ENCODE results near the gene LRRC40.
"Not testable (repeated sequence)": the region's sequence is repeated elsewhere in the genome, so short reads cannot be mapped to it uniquely, and the experiment has no call there.

The LRRC40 gene

GRCh38 chr1:70205434-70206118, at the start of gene LRRC40:
LRRC40 (minus strand) TSS chr1:70205579; CDS start chr1:70205540, 39 bp downstream.
- peak; percentile 83 to 93 (median 92) for DNase-seq

- no peak for DNase-seq
These were observed 43.4 kb upstream of the LRRC40 start for GRCh38 chr1:70248729-70249128.

- DNase-seq, result no peak
These were observed 42.4 kb upstream of the LRRC40 start for GRCh38 chr1:70247768-70248167.

- DNase-seq, result no peak
These were observed 41.7 kb upstream of the LRRC40 start for GRCh38 chr1:70247122-70247521.

GRCh38 chr1:70239940-70240339, 34.6 kb upstream of the LRRC40 start:
- no peak for DNase-seq

- DNase-seq, result no peak
These were observed 29.4 kb upstream of the LRRC40 start for GRCh38 chr1:70234733-70235132.

- no peak for DNase-seq
These were observed 26.1 kb upstream of the LRRC40 start for GRCh38 chr1:70231475-70231874.

GRCh38 chr1:70228670-70229069, 23.3 kb upstream of the LRRC40 start:
- no peak for DNase-seq

- DNase-seq, result no peak
These were observed 22.1 kb upstream of the LRRC40 start for GRCh38 chr1:70227439-70227838.

- DNase-seq, result no peak
These were observed 19.6 kb upstream of the LRRC40 start for GRCh38 chr1:70224954-70225353.

GRCh38 chr1:70222716-70223235, 17.4 kb upstream of the LRRC40 start:
- DNase-seq, result no peak

GRCh38 chr1:70221238-70222121, 16.1 kb upstream of the LRRC40 start, which contains the start of gene SRSF11:
SRSF11 (plus strand) TSS chr1:70221380; CDS start chr1:70221637, 257 bp downstream.
- peak; percentile 87 to 98 (median 96) for DNase-seq

GRCh38 chr1:70220517-70221237, 15.3 kb upstream of the LRRC40 start:
- no peak for DNase-seq

- no peak for DNase-seq
These were observed 14.6 kb upstream of the LRRC40 start for GRCh38 chr1:70220015-70220414.

GRCh38 chr1:70211541-70211940, 6.2 kb upstream of the LRRC40 start:
- DNase-seq, result no peak

GRCh38 chr1:70210820-70211219, 5.4 kb upstream of the LRRC40 start:
- DNase-seq, result no peak

GRCh38 chr1:70208292-70208691, 2.9 kb upstream of the LRRC40 start:
- no peak for DNase-seq

GRCh38 chr1:70207492-70207891, 2.1 kb upstream of the LRRC40 start:
- no peak for DNase-seq

- not testable (repeated sequence) for DNase-seq
These were observed 1.5 kb upstream of the LRRC40 start for GRCh38 chr1:70206833-70207232.

- no peak for DNase-seq
These were observed 327 bp downstream of the LRRC40 start for GRCh38 chr1:70205071-70205433.

GRCh38 chr1:70204600-70204999, 779 bp downstream of the LRRC40 start:
- no peak for DNase-seq

- DNase-seq, result no peak
These were observed 1.2 kb downstream of the LRRC40 start for GRCh38 chr1:70204139-70204538.

GRCh38 chr1:70202173-70202758, 3.1 kb downstream of the LRRC40 start:
- DNase-seq, result no peak
